Pancreas (tissue), 10 donors: ENCODE measurements around the gene RAB26. TPM values are rescaled to one million over a fixed set of nuclear protein-coding genes. Genes with fewer than 3 reads are reported as not detected.
"Not testable (repeated sequence)": the region's sequence is repeated elsewhere in the genome, so short reads cannot be mapped to it uniquely, and the experiment has no call there.

Source experiments
- ATAC-seq, 4 donors: fragments of 200-7000 bp; cut with Tn5 transposase; one replicate each; pipeline versions ENCODE4 v1.8.0 to v1.9.1; 2020; ENCODE audit warnings: mild to moderate bottlenecking in 4 of 4, moderate library complexity in 4 of 4
- DNase-seq, 6 donors: peaks; one replicate each; pipeline ENCODE4 v3.0.0-alpha.2; 2020
- FAIRE-seq: peaks from 2 replicates; lab custom pipeline; 2012; peaks lifted over from hg19 to GRCh38; lab: Jason Lieb, UNC
- H3K27ac ChIP-seq, 4 donors: fragments of 200-600 bp; sonication (generic); 1 replicate in 3 of 4; 2 replicates in 1 of 4; pipeline versions ENCODE4 v1.5.0 to v1.8.0; 2020
- H3K27me3 ChIP-seq, 4 donors: fragments of 200-600 bp; one replicate each; pipeline ENCODE4 v1.8.0; 2021
- H3K36me3 ChIP-seq, 3 donors: fragments of 200-600 bp; sonication (generic) in 1 of 3; one replicate each; pipeline versions ENCODE4 v1.5.0 to v1.8.0; 2020 to 2021
- H3K4me1 ChIP-seq, 3 donors: fragments of 200-600 bp; one replicate each; pipeline ENCODE4 v1.8.0; 2021
- H3K4me3 ChIP-seq, 4 donors: fragments of 200-600 bp; sonication (generic) in 2 of 4; one replicate each; pipeline versions ENCODE4 v1.5.0 to v1.8.0; 2020 to 2021
- H3K9me3 ChIP-seq, 4 donors: fragments of 200-600 bp; one replicate each; pipeline ENCODE4 v1.8.0; 2021
- CTCF ChIP-seq, 4 donors: fragments of 200-600 bp; sonication (generic) in 3 of 4; IDR thresholded peaks; one replicate each; pipeline versions ENCODE4 v1.5.0 to v1.8.0; 2021; ENCODE audit warnings: antibody characterized with exemption in 4 of 4
- WGBS, 2 donors: extraction: QIAGEN DNeasy Blood & Tissue Kit; methylation state at CpG; one replicate each; pipeline ENCODE4 v1.1.7; 2013; 5-methylcytosine and 5-hydroxymethylcytosine counted together
- intact Hi-C, 3 donors: fragments of 100-400 bp; cut with DNase I; formaldehyde crosslinking; loops; one replicate each; pipeline versions ENCODE4 v1.11.1 to v1.14.2; 2022
- polyA plus RNA-seq, 2 donors: library from polyadenylated mRNA; stranded (reverse); fragments of 200-250 nt; gene quantifications; one replicate each; pipeline ENCODE4 v1.2.3, GENCODE V29; 2013
- total RNA-seq, 6 donors: library from RNA; stranded (reverse); fragmentation: NEBNext Ultra II Directional in 4 of 6; extraction: Animal tissue kit (Norgen Biotek cat#: 25700) in 4 of 6; gene quantifications; one replicate each; pipeline versions ENCODE4 v1.2.1 to v1.2.4, GENCODE V29; 2021 to 2023
- donor health status: healthy with polysubstance abuse.
- donor health status: DM: no; HTN: no; CAD: no; lungs with moderate emphysema.
- donor health status: DM: no; HTN: no; CAD: no.
- donor health status: control.
- donor health status: control.
- donor health status: Bipolar disorder and iron deficiency.
- donor health status: DM: yes; HTN: yes; CAD: no.
- donor health status: DM: no; HTN: no; CAD: no.
- donor health status: DM: no; HTN: no; CAD: no.
- donor health status: DM: yes; HTN: yes; CAD: no.

The RAB26 gene
- total and polyA plus RNA-seq, 8 donors: 19.2 to 255 (median 33.6) TPM

DNA sequence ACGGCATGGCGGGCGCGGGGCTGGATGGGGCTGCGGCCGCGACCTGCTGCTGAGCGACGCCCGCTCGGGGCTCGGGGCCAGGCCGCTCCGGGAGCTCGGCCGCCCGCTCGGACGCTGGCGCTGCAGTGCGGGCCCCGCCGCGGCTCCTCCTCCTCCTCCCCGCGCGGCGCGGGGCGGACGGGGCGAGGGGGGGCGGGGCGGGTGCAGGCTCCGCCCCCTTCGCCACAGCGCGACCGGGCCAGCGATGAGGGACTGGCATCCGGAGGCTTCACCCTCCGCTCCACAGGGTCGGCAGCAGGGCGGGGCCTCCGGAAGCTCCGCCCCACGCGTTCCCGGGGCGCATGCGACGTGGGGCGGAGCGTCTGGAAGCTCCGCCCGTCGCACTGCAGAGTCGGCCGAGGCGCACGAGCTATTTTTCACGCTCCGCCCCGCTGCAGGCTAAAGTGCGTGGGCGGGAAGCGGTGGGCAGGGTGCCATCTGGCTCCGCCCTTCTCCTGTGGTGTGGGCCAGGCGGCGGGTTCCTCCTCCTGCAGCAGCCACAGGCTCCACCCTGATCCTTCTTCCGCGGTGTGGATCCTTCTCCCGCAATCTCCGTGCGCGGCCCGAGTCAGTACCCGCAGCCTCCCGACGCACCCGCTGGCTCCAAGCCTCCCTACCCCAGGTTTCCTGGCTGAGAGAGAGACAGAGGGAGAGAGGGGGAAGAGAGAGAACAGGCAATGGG lies 12.5 kb upstream of the RAB26 start, which contains the start of gene PKD1:
TSS of gene PKD1 (minus strand) at position 129 of the 721 bp plus-strand sequence. CDS start 209 bp downstream, outside the sequence.
- H3K9me3 ChIP-seq, H3K4me1 ChIP-seq, H3K36me3 ChIP-seq, FAIRE-seq, intact Hi-C loops, H3K27me3 ChIP-seq: not testable (repeated sequence)
- Histone ChIP-seq H3K27ac (peak within 1 kb of the TSS in 2 of 4 donors; percentile 47 to 67), H3K4me3 (peak within 1 kb of the TSS; percentile 18 to 50 (median 34))
- ATAC-seq: peak; percentile 69 to 83 (median 76)
- peak; percentile 95 to 100 (median 100) for DNase-seq
- 0 to 1% methylated on average over 41 to 67 of the region's 81 CpGs for WGBS, 2 donors

DNA sequence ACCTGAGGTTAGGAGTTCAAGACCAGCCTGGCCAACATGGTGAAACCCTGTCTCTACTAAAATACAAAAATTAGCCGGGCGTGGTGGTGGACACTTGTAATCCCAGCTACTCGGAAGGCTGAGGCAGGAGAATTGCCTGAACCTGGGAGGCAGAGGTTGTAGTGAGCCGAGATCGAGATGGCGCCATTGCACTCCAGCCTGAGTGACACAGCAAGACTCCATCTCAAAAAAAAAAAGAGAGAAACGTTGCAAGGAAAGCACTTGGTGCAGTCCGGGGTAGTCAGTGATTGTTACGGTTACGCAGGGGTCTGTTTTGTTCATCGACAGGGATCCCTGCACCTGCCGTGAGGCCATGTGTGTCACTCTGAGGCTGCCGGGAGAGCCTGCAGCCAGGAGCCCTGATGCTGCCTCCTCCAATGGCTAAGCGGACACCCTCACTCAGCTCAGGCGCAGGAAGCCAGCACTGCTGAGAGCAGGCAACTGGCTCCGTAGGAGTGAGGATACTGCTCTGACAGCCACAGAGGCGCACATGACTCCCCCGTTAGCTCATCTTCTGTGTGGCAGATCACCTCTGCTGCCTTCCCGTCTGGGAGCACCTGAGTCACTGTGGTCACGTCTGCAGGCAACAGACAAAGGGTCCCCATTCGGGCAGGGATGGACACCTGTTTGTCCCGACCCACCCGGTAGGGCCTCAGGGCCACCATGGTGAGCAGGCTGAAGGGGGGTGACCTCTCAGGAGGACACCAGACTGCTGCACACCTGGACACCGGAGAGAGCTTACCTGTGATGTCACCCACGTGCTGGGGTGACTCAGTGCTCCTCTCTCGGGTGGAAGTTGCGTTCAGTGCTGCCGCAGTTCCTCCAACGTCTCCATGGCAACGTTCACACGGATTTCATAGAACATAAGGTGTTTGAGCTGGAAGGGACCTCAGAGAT lies 5.2 kb upstream of the RAB26 start:
- no peak for FAIRE-seq
- Histone ChIP-seq H3K4me3 (no peak overlapping the region), H3K4me1 (peaks cover 0 to 6% (median 5%) of the 10 kb centered on the region in 3 donors), H3K9me3 (no peaks in the 10 kb centered on the region), H3K27ac (no peak overlapping the region), H3K36me3 (no peaks in the 10 kb centered on the region), H3K27me3 (no peaks in the 10 kb centered on the region)
- peak in 2 of 6 donors; percentile 18 to 53 for DNase-seq
- no peak for TF ChIP-seq CTCF (IDR thresholded peaks at IDR 0.05)
- peak in 1 of 4 donors; percentile 12 for ATAC-seq
- intact Hi-C loops: loop anchor here in 2 of 3 donors (5.0 kb wide), 2 partner anchors 116 to 121 kb away; partner anchors contain the start of gene NHERF2 (in 1 of the 2)
- WGBS, 2 donors: 73 to 75% methylated on average over 31 of the region's 31 CpGs

DNA sequence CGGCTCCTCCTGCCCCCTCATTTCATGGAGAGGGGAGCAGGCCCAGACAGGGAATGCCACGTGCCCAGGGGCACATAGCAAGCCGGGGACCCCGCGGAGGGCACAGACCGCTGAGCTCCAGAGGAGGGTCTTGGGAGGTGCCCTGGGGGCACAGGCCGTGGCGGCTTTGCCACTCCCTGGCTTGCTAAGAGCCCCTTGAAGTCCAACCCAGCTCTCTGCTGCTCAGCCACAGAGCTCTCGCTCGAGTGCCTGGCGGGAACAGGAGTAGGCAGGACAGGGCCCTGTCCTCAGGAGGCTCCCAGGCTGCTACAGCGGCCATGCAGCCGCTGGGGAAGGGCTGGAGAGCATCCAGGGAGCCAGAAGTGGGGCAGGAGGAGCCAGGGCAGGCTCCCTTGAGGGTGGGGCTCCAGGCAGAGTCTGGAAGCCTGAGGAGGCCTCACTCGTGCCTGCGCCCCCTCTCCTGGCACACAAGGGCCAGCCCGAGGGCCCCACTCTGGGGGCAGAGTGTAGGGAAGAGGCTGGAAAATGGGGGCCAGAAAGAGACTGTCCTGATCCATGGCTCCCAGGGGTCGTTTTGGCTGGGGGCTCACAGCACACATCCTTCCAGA lies 4.4 kb upstream of the RAB26 start:
- DNase-seq (peak in 2 of 6 donors; percentile 52 to 80), FAIRE-seq (no peak), ATAC-seq (no peak)
- Histone ChIP-seq H3K27ac (no peak overlapping the region), H3K4me1 (peaks cover 0 to 6% (median 5%) of the 10 kb centered on the region in 3 donors), H3K27me3 (no peaks in the 10 kb centered on the region), H3K9me3 (no peaks in the 10 kb centered on the region), H3K4me3 (no peak overlapping the region), H3K36me3 (no peaks in the 10 kb centered on the region)
- TF ChIP-seq CTCF (IDR thresholded peaks at IDR 0.05): no peak
- intact Hi-C loops: loop anchor here in 2 of 3 donors (5.0 kb wide), 2 partner anchors 117 to 122 kb away; partner anchors contain the start of gene NHERF2 (in 1 of the 2)
- WGBS, 2 donors: 81 to 85% methylated on average over 14 to 17 of the region's 17 CpGs

- ATAC-seq (no peak), FAIRE-seq (no peak)
- WGBS, 2 donors: 84 to 88% methylated on average over 5 of the region's 5 CpGs
Measured at GRCh38 chr16:2145843-2146242, 2.6 kb upstream of the RAB26 start.

More at GRCh38 chr16:2145843-2146242, 2.6 kb upstream of the RAB26 start:
- Histone ChIP-seq H3K4me1 (peaks cover 3 to 6% (median 5%) of the 10 kb centered on the region in 3 donors), H3K9me3 (no peaks in the 10 kb centered on the region), H3K4me3 (no peak overlapping the region), H3K36me3 (no peaks in the 10 kb centered on the region), H3K27ac (no peak overlapping the region), H3K27me3 (no peaks in the 10 kb centered on the region)
- DNase-seq: no peak
- intact Hi-C loops: no loop called here
- no peak for TF ChIP-seq CTCF (IDR thresholded peaks at IDR 0.05)
